IPS-20b (cell line): ENCODE data around the gene THSD7A.

Experiments used
- H3K27ac ChIP-seq: one replicate; pipeline ENCODE4 v1.5.1; 2013; ENCODE audit warnings: low read length
- H3K27me3 ChIP-seq: 2 replicates; pipeline ENCODE4 v1.6.1; 2013; ENCODE audit warnings: mild to moderate bottlenecking, low read length, inconsistent platforms; ENCODE audit not compliant: insufficient read depth
- H3K36me3 ChIP-seq: 2 replicates; pipeline ENCODE4 v1.6.1; 2013; ENCODE audit warnings: low read depth, mild to moderate bottlenecking, inconsistent platforms, low read length, moderate library complexity; ENCODE audit not compliant: insufficient read depth
- H3K4me1 ChIP-seq: 2 replicates; pipeline ENCODE4 v1.6.1; 2013; ENCODE audit warnings: mild to moderate bottlenecking, control low read depth, inconsistent platforms, low read length, moderate library complexity; ENCODE audit not compliant: insufficient read depth
- H3K4me3 ChIP-seq: 2 replicates; pipeline ENCODE4 v1.5.1; 2013; ENCODE audit warnings: mild to moderate bottlenecking, low read length, inconsistent platforms
- H3K9ac ChIP-seq: 2 replicates; pipeline ENCODE4 v1.6.1; 2013; ENCODE audit warnings: low read depth, mild to moderate bottlenecking, inconsistent platforms, low read length, moderate library complexity
- H3K9me3 ChIP-seq: 2 replicates; pipeline ENCODE4 v1.6.1; 2013; ENCODE audit warnings: mild to moderate bottlenecking, low read depth, low read length, inconsistent platforms; ENCODE audit not compliant: insufficient read depth

The THSD7A gene

DNA sequence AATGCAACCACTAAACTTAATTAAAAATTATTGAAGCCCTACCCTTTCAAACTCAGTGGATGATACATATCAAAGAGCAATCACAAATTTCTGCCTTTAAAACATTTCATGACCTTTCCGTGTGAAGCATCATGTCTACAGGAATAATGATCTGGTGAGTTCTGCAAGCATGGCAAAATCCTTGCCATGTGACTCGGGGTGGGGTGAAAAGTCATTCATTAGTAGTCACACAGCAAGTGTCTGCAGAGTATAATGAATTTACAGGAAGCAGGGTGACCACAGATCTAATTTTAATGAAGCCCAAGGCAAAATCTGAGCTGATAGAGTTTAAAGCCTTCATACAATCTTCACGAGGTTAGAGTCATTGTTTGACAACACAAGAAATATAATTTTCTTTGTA, 351.9 kb downstream of the THSD7A start:
- Histone ChIP-seq H3K9ac (no peak overlapping the region), H3K4me1 (no peaks in the 10 kb centered on the region), H3K9me3 (no peaks in the 10 kb centered on the region), H3K4me3 (no peak overlapping the region), H3K27me3 (no peaks in the 10 kb centered on the region), H3K27ac (no peak overlapping the region), H3K36me3 (no peaks in the 10 kb centered on the region)

- H3K9ac ChIP-seq = no peak overlapping the region
- H3K9me3 ChIP-seq = no peaks in the 10 kb centered on the region
- no peaks in the 10 kb centered on the region for H3K27me3 ChIP-seq
- H3K36me3 ChIP-seq = no peaks in the 10 kb centered on the region
- H3K4me1 ChIP-seq = no peaks in the 10 kb centered on the region
- no peak overlapping the region for H3K27ac ChIP-seq
- H3K4me3 ChIP-seq = no peak overlapping the region
Measured at GRCh38 chr7:11478882-11479281, 353.1 kb downstream of the THSD7A start.

GRCh38 chr7:11478426-11478825, 353.6 kb downstream of the THSD7A start:
- H3K27me3 ChIP-seq = no peaks in the 10 kb centered on the region
- H3K4me3 ChIP-seq = no peak overlapping the region
- no peak overlapping the region for H3K9ac ChIP-seq
- H3K9me3 ChIP-seq = no peaks in the 10 kb centered on the region
- no peak overlapping the region for H3K27ac ChIP-seq
- no peaks in the 10 kb centered on the region for H3K36me3 ChIP-seq
- no peaks in the 10 kb centered on the region for H3K4me1 ChIP-seq

DNA sequence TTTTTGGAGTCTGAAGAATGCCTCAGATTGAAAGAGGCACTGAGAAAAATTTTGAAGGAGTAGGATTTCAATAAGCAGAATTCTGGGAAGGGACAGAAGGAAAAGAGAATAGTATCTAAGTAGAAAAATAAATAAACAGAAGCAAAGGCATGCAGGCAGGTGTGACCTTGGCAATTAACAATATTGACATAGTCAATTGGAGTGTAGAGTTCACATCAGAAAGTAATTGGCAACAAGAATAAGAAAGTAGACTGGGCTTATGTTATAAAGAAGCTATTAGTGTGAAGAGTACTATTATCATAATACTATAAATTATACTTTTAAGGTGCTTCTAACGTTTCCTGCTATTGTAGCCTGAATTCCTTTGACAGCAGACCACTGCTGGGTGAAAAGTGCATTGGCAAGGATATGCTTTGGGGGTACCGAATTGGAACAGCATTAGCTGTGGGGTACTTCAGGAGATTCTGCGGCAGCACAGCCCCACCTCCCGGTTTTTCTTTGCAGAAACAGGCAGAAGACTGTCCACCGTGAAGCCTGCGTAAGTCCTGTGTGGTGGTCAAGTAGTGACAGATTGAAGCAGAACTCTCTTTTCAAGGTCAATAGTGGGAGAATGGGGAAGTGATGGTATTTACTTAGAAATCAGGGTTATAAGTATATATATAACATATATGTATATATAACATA, 357.0 kb downstream of the THSD7A start:
- H3K9me3 ChIP-seq = no peaks in the 10 kb centered on the region
- H3K27ac ChIP-seq = no peak overlapping the region
- no peaks in the 10 kb centered on the region for H3K36me3 ChIP-seq
- no peak overlapping the region for H3K4me3 ChIP-seq
- H3K27me3 ChIP-seq = no peaks in the 10 kb centered on the region
- no peak overlapping the region for H3K9ac ChIP-seq
- no peaks in the 10 kb centered on the region for H3K4me1 ChIP-seq

DNA sequence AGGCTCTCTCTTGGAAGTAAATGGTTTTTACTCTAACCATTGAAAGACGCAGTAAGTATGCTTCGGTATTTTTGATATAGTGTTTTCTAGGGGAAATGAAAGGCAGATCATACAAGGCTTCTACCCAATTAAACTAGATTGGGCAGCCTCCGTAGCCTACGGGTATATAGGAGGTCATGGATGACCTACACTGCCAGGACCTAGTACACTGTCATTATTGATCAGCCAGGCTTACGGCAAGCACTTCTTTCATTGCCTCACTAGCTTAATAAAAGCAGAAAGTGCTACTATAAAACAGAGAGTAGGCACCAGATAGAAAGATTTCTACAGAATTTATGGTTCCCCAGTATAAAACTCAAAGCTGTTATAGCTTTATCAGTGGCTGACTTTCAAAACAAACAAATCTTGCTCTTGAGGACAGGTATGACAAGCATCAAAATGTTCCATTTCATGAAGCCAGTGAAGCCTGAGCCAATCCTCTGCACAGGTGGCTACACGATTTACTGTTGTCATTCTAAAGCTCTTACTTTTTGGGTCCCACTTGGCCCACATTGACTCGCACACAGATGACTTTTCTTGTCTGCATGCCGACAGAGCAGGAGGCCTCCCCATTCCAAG, 358.1 kb downstream of the THSD7A start:
- no peaks in the 10 kb centered on the region for H3K4me1 ChIP-seq
- H3K9ac ChIP-seq = no peak overlapping the region

DNA sequence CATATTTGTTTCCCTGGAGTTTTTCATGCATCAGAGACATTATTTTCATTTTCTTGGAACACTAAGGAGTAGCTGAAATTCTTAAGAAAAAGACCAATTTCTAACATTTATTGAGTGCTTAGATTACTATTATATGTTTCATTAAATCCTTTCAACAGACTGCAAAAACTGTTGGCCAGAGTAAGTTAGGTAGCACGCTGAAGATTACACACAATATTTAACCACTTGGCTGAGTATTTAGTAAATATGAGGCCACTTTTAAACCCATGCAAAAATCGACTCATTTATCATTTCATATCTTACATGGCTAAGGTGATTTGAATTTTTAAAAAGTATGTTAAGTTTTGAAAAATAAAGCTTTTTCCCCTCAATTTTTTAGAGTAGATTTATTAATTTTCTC, 358.8 kb downstream of the THSD7A start:
- Histone ChIP-seq H3K27me3 (no peaks in the 10 kb centered on the region), H3K4me3 (no peak overlapping the region), H3K9ac (no peak overlapping the region), H3K36me3 (no peaks in the 10 kb centered on the region), H3K9me3 (no peaks in the 10 kb centered on the region), H3K27ac (no peak overlapping the region), H3K4me1 (no peaks in the 10 kb centered on the region)

More for the DNA sequence above, 358.1 kb downstream of the THSD7A start:
- Histone ChIP-seq H3K27me3 (no peaks in the 10 kb centered on the region), H3K4me3 (no peak overlapping the region), H3K36me3 (no peaks in the 10 kb centered on the region), H3K9me3 (no peaks in the 10 kb centered on the region), H3K27ac (no peak overlapping the region)

- no peak overlapping the region for H3K4me3 ChIP-seq
- H3K9me3 ChIP-seq = no peaks in the 10 kb centered on the region
- no peaks in the 10 kb centered on the region for H3K27me3 ChIP-seq
- H3K9ac ChIP-seq = no peak overlapping the region
- H3K36me3 ChIP-seq = no peaks in the 10 kb centered on the region
- H3K27ac ChIP-seq = no peak overlapping the region
- H3K4me1 ChIP-seq = no peaks in the 10 kb centered on the region
Measured at GRCh38 chr7:11472646-11473045, 359.4 kb downstream of the THSD7A start.

GRCh38 chr7:11471255-11471654, 360.7 kb downstream of the THSD7A start:
- H3K9me3 ChIP-seq = no peaks in the 10 kb centered on the region
- no peak overlapping the region for H3K27ac ChIP-seq
- H3K36me3 ChIP-seq = no peaks in the 10 kb centered on the region
- H3K9ac ChIP-seq = no peak overlapping the region
- H3K4me1 ChIP-seq = no peaks in the 10 kb centered on the region
- H3K27me3 ChIP-seq = no peaks in the 10 kb centered on the region
- H3K4me3 ChIP-seq = no peak overlapping the region

DNA sequence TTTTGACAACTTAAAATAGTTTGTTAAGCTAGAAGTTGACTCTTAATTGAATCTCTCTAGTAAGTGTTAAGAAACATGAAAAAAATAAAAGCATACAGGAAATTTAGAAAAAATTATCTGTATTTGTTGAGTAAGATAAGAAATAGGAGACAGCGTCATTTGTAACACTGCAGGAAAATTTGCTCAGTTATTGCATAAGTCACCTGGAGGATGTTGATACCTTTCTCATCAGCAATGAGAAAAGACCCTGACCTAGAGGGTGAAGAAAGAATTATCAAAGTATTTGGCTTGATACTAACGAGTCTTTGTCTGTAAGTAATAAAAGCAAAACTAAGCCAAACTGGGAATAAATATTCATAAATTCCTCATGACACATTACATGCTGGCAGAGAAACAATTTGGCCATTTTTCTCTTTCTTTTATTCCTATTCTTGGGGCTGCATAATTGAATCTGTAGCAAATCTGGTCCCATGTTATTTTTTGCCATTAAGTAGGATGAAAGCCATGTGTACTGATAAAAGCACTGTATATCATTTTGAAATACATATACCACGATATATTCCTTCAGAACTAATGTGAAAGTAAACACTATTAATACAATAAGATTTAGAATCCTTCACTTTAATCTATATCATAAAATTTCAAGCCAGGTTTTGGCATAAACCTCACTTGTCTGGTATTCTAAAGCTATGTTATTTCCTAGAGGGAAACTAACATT, 362.8 kb downstream of the THSD7A start:
- Histone ChIP-seq H3K36me3 (no peaks in the 10 kb centered on the region), H3K4me1 (no peaks in the 10 kb centered on the region), H3K27ac (no peak overlapping the region), H3K4me3 (no peak overlapping the region), H3K9me3 (no peaks in the 10 kb centered on the region), H3K27me3 (no peaks in the 10 kb centered on the region), H3K9ac (no peak overlapping the region)

- H3K27me3 ChIP-seq = no peaks in the 10 kb centered on the region
- no peaks in the 10 kb centered on the region for H3K9me3 ChIP-seq
- no peak overlapping the region for H3K27ac ChIP-seq
- no peaks in the 10 kb centered on the region for H3K36me3 ChIP-seq
- no peak overlapping the region for H3K4me3 ChIP-seq
- no peak overlapping the region for H3K9ac ChIP-seq
- H3K4me1 ChIP-seq = no peaks in the 10 kb centered on the region
Measured at GRCh38 chr7:11466517-11467105, 365.4 kb downstream of the THSD7A start.

GRCh38 chr7:11464624-11465023, 367.4 kb downstream of the THSD7A start:
- no peak overlapping the region for H3K9ac ChIP-seq
- no peaks in the 10 kb centered on the region for H3K36me3 ChIP-seq
- H3K27ac ChIP-seq = no peak overlapping the region

GRCh38 chr7:11461946-11462345, 370.1 kb downstream of the THSD7A start:
- Histone ChIP-seq H3K36me3 (no peaks in the 10 kb centered on the region), H3K4me3 (no peak overlapping the region), H3K9me3 (no peaks in the 10 kb centered on the region), H3K9ac (no peak overlapping the region), H3K4me1 (no peaks in the 10 kb centered on the region), H3K27me3 (no peaks in the 10 kb centered on the region), H3K27ac (no peak overlapping the region)

More at GRCh38 chr7:11464624-11465023, 367.4 kb downstream of the THSD7A start:
- Histone ChIP-seq H3K9me3 (no peaks in the 10 kb centered on the region), H3K4me3 (no peak overlapping the region), H3K27me3 (no peaks in the 10 kb centered on the region), H3K4me1 (no peaks in the 10 kb centered on the region)
